Karpas-422 (cell line): Measurements from ENCODE around the gene RRAGA. TPM values are rescaled to one million over a fixed set of nuclear protein-coding genes. Genes with fewer than 3 reads are reported as not detected.
"Not testable (repeated sequence)": the region's sequence is repeated elsewhere in the genome, so short reads cannot be mapped to it uniquely, and the experiment has no call there.

ENCODE experiments used
- DNase-seq: peaks from one replicate; pipeline ENCODE4 v3.0.0-alpha.2; 2015
- H2AFZ ChIP-seq: fragments of 200-600 bp; sonication (generic); 2 replicates; pipeline ENCODE4 v1.6.1; 2014; ENCODE audit warnings: antibody characterized with exemption, low read length, mixed read lengths
- H3K27ac ChIP-seq: fragments of 200-600 bp; sonication (generic); 2 replicates; pipeline ENCODE4 v1.5.1; 2014; ENCODE audit warnings: mild to moderate bottlenecking, low read length, moderate library complexity
- H3K27me3 ChIP-seq: fragments of 200-600 bp; sonication (generic); 2 replicates; pipeline ENCODE4 v1.6.1; 2014; ENCODE audit warnings: low read length, mixed read lengths
- H3K36me3 ChIP-seq: fragments of 200-600 bp; sonication (generic); 2 replicates; pipeline ENCODE4 v1.6.1; 2014; ENCODE audit warnings: low read length, mixed read lengths; ENCODE audit not compliant: insufficient read depth
- H3K4me1 ChIP-seq: fragments of 200-600 bp; sonication (generic); 2 replicates; pipeline ENCODE4 v1.6.1; 2014; ENCODE audit warnings: mild to moderate bottlenecking, low read length, mixed read lengths
- H3K4me2 ChIP-seq: fragments of 200-600 bp; sonication (generic); 2 replicates; pipeline ENCODE4 v1.6.1; 2014; ENCODE audit warnings: low read length, low read depth, mild to moderate bottlenecking; ENCODE audit not compliant: poor library complexity, severe bottlenecking
- H3K4me3 ChIP-seq: fragments of 200-600 bp; sonication (generic); 2 replicates; pipeline ENCODE4 v1.5.1; 2014; ENCODE audit warnings: mild to moderate bottlenecking, antibody characterized with exemption, low read length, mixed read lengths
- H3K79me2 ChIP-seq: fragments of 200-600 bp; sonication (generic); 2 replicates; pipeline ENCODE4 v1.6.1; 2014; ENCODE audit warnings: mild to moderate bottlenecking, low read length, mixed read lengths
- H3K9ac ChIP-seq: fragments of 200-600 bp; sonication (generic); 2 replicates; pipeline ENCODE4 v1.6.0; 2014; ENCODE audit warnings: low read length
- H3K9me2 ChIP-seq: fragments of 200-600 bp; sonication (generic), shearing (Covaris generic); replicated peaks from 2 replicates; pipeline ENCODE4 v1.6.0; 2014; ENCODE audit warnings: mild to moderate bottlenecking, low read length, moderate library complexity; ENCODE audit not compliant: insufficient read depth
- H3K9me3 ChIP-seq: fragments of 300-700, 200-600 bp; sonication (generic); 2 replicates; pipeline ENCODE4 v1.6.1; 2014; ENCODE audit warnings: low read length, mixed read lengths
- H4K20me1 ChIP-seq: fragments of 200-600 bp; sonication (generic); 2 replicates; pipeline ENCODE4 v1.6.1; 2014; ENCODE audit warnings: mild to moderate bottlenecking, antibody characterized with exemption, low read length, low read depth; ENCODE audit not compliant: insufficient read depth
- small RNA-seq: library from RNA; depleted of rRNA; stranded (forward); fragments of <200 nt; gene quantifications from one replicate; pipeline ENCODE3, GENCODE V24; 2014
- total RNA-seq: library from RNA; depleted of rRNA; stranded (reverse); fragments of >200 nt; shearing (Covaris generic); gene quantifications from 2 replicates; pipeline ENCODE4 v1.2.3, GENCODE V29; 2014; ENCODE audit warnings: low replicate concordance; rRNA removed

The RRAGA gene
- total RNA-seq, 1 experiment from 2014 or later, result 32.0 TPM

DNA sequence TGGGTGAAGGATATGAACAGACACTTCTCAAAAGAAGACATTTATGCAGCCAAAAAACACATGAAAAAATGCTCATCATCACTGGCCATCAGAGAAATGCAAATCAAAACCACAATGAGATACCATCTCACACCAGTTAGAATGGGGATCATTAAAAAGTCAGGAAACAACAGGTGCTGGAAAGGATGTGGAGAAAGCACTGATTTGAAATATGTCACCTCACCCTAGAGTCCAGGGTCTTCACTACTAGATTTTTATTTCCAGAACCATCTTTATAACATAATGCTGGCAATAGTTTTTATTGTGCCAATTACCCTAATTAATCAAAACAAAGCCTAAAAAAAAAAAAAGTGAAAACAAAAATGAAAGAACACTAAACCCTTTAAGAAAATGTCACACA lies 48.2 kb downstream of the RRAGA start:
- Histone ChIP-seq H3K79me2 (peaks cover 82% of the 10 kb centered on the region), H3K4me1 (peaks cover 20% of the 10 kb centered on the region), H3K4me2 (peak overlapping the region; percentile 38), H3K36me3 (peaks cover 46% of the 10 kb centered on the region)
- H3K9ac ChIP-seq, H3K9me3 ChIP-seq, H3K9me2 ChIP-seq, H4K20me1 ChIP-seq, H3K4me3 ChIP-seq, H3K27ac ChIP-seq, DNase-seq, H2AFZ ChIP-seq, H3K27me3 ChIP-seq: not testable (repeated sequence)

Small RNA genes within 50 kb of the gene (small RNA-seq; reads per million reads assigned to genes)
- gene RF00019 (not detected), gene RNU6-264P (not detected), gene SCARNA8 (8.5 reads per million, percentile 89 among the genes with 10 or more reads in this experiment)

Other genes starting within 250 kb of the RRAGA start
- not detected in 2 replicates for gene SAXO1, start 16.2 kb upstream of the RRAGA start, total RNA-seq
- gene HAUS6, start 53.5 kb downstream of the RRAGA start, total RNA-seq, result 23.2 and 32.6 TPM in 2 replicates
- gene PLIN2, start 78.1 kb downstream of the RRAGA start, total RNA-seq, result 41.6 and 58.5 TPM in 2 replicates
- 42.8 and 47.9 TPM in 2 replicates for gene DENND4C, start 181.3 kb downstream of the RRAGA start, total RNA-seq